HEK293 (cell line): Measurements from ENCODE around the gene MIGA1.
A peak's percentile ranks its signal among the peaks of the same experiment; 100 is the strongest.
"Not testable (repeated sequence)": the region's sequence is repeated elsewhere in the genome, so short reads cannot be mapped to it uniquely, and the experiment has no call there.

Source experiments
- CTCF ChIA-PET: fragments of 350-600 bp; formaldehyde crosslinking; extraction: SDS; loops from one replicate; lab custom pipeline; 2021; ENCODE audit warnings: antibody characterized with exemption; lab: Yijun Ruan, JAX
- POLR2A ChIA-PET: fragments of 300-600 bp; formaldehyde crosslinking; extraction: SDS; loops from one replicate; lab custom pipeline; 2020; ENCODE audit warnings: antibody characterized with exemption, inconsistent platforms; lab: Yijun Ruan, JAX
- H3K27ac ChIP-seq: fragments of 200-500 bp; sonication (Bioruptor generic); 2 replicates; pipeline ENCODE4 v1.5.1; 2014; ENCODE audit warnings: low read depth, low read length, control low read depth, inconsistent platforms; ENCODE audit errors: extremely low read depth
- H3K36me3 ChIP-seq, 2 experiments: fragments of 200-500 bp in 1 of 2; sonication (Bioruptor generic) in 1 of 2; 1 replicate in 1 of 2; 2 replicates in 1 of 2; pipeline ENCODE4 v1.5.1; 2014 to 2017; ENCODE audit warnings: inconsistent platforms in 2 of 2, low read length in 2 of 2; ENCODE audit not compliant: control insufficient read depth in 2 of 2, insufficient read depth in 1 of 2
- H3K4me1 ChIP-seq: fragments of 200-500 bp; sonication (Bioruptor generic); 2 replicates; pipeline ENCODE4 v1.5.1; 2014; ENCODE audit warnings: mild to moderate bottlenecking, low read length, inconsistent platforms; ENCODE audit not compliant: control insufficient read depth, insufficient read depth
- H3K4me3 ChIP-seq: 2 replicates; pipeline ENCODE4 v1.5.1; 2011; ENCODE audit warnings: low read depth, mild to moderate bottlenecking, control low read depth, low read length, moderate library complexity
- H3K9me3 ChIP-seq: fragments of 200-500 bp; sonication (Bioruptor generic); 2 replicates; pipeline ENCODE4 v1.5.1; 2014; ENCODE audit warnings: low read depth, low read length, inconsistent platforms; ENCODE audit not compliant: control insufficient read depth, insufficient read depth
- CTCF ChIP-seq: fragments of 450-650 bp; formaldehyde crosslinking; IDR thresholded peaks from 2 replicates; pipeline ENCODE4 v1.5.1; 2016; ENCODE audit warnings: missing biosample characterization, missing genetic modification characterization
- EGR2 ChIP-seq: fragments of 450-650 bp; formaldehyde crosslinking; IDR thresholded peaks from 2 replicates; pipeline ENCODE4 v1.5.1; 2016; ENCODE audit warnings: low read depth, missing biosample characterization, missing genetic modification characterization
- IKZF3 ChIP-seq: fragments of 450-650 bp; IDR thresholded peaks from 2 replicates; pipeline ENCODE4 v1.5.0; 2018; ENCODE audit warnings: missing biosample characterization, mild to moderate bottlenecking, missing genetic modification characterization, moderate library complexity
- KLF17 ChIP-seq: fragments of 450-650 bp; formaldehyde crosslinking; IDR thresholded peaks from 2 replicates; pipeline ENCODE4 v1.5.1; 2016; ENCODE audit warnings: missing biosample characterization, missing genetic modification characterization
- SCRT1 ChIP-seq: fragments of 450-650 bp; formaldehyde crosslinking; IDR thresholded peaks from 2 replicates; pipeline ENCODE4 v1.5.1; 2016; ENCODE audit warnings: missing biosample characterization, missing genetic modification characterization, borderline replicate concordance
- SCRT2 ChIP-seq: fragments of 450-650 bp; formaldehyde crosslinking; IDR thresholded peaks from 2 replicates; pipeline ENCODE4 v1.5.1; 2016; ENCODE audit warnings: missing biosample characterization, missing genetic modification characterization
- SP3 ChIP-seq: fragments of 450-650 bp; formaldehyde crosslinking; IDR thresholded peaks from 2 replicates; pipeline ENCODE4 v1.5.1; 2016; ENCODE audit warnings: missing biosample characterization, missing genetic modification characterization
- ZNF202 ChIP-seq: fragments of 450-650 bp; formaldehyde crosslinking; IDR thresholded peaks from 2 replicates; pipeline ENCODE4 v1.5.1; 2016; ENCODE audit warnings: missing biosample characterization, missing genetic modification characterization, borderline replicate concordance
- ZNF404 ChIP-seq: fragments of 450-650 bp; formaldehyde crosslinking; IDR thresholded peaks from 2 replicates; pipeline ENCODE4 v1.5.1; 2017; ENCODE audit warnings: missing biosample characterization, missing genetic modification characterization
- ZNF514 ChIP-seq: fragments of 450-650 bp; formaldehyde crosslinking; IDR thresholded peaks from 2 replicates; pipeline ENCODE4 v1.5.1; 2016; ENCODE audit warnings: missing biosample characterization, missing genetic modification characterization
- ZNF585B ChIP-seq: fragments of 450-650 bp; formaldehyde crosslinking; IDR thresholded peaks from 2 replicates; pipeline ENCODE4 v1.5.1; 2016; ENCODE audit warnings: missing biosample characterization, missing genetic modification characterization
- ZNF624 ChIP-seq: fragments of 450-650 bp; formaldehyde crosslinking; IDR thresholded peaks from 2 replicates; pipeline ENCODE4 v1.5.1; 2017; ENCODE audit warnings: missing biosample characterization, missing genetic modification characterization
- ZNF785 ChIP-seq: fragments of 450-650 bp; formaldehyde crosslinking; IDR thresholded peaks from 2 replicates; pipeline ENCODE4 v1.5.1; 2016; ENCODE audit warnings: missing biosample characterization, missing genetic modification characterization
- ZXDB ChIP-seq: fragments of 450-650 bp; formaldehyde crosslinking; IDR thresholded peaks from 2 replicates; pipeline ENCODE4 v1.5.1; 2016; ENCODE audit warnings: missing biosample characterization, missing genetic modification characterization

Gene MIGA1

GRCh38 chr1:77783141-77783540 is 3.7 kb downstream of the MIGA1 start (continued):
- TF ChIP-seq ZNF624 (tag by site-specific recombination) (no peak), CTCF (tag by site-specific recombination) (no peak), KLF17 (tag by site-specific recombination) (no peak), ZNF514 (tag by site-specific recombination) (no peak), ZNF202 (tag by site-specific recombination) (no peak), ZNF785 (tag by site-specific recombination) (no peak)
- TF ChIP-seq, all 188 proteins: peak for 0

DNA sequence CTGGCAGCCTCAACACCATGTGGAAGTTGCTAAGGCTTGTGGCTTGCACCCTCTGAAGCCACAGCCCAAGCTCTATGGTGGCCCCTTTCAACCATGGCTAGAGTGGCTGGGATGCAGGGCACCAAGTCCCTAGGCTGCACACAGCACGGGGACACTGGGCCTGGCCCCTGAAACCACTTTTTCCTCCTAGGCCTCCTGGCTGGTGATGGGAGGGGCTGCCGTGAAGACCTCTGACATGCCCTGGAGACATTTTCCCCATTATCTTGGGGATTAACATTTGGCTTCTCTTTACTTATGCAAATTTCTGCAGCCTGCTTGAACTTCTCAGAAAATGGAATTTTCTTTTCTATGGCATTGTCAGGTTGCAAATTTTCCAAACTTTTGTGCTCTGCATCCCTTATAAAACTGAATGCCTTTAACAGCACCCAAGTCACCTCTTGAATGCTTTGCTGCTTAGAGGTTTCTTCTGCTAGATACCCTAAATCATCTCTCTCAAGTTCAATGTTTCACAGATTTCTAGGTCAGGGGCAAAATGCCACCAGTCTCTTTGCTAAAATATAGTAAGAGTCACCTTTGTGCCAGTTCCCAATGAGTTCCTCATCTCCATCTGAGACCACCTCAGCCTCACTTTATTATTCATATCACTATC is 6.8 kb downstream of the MIGA1 start:
- POLR2A ChIA-PET, CTCF ChIA-PET: not testable (repeated sequence)

GRCh38 chr1:77794550-77794949 is 15.1 kb downstream of the MIGA1 start:
- H3K27ac ChIP-seq, result no peak overlapping the region
- TF ChIP-seq ZNF404 (tag by site-specific recombination) (no peak), EGR2 (no peak), IKZF3 (no peak), ZXDB (tag by site-specific recombination) (no peak)
- TF ChIP-seq, all 188 proteins: peak for 0
- Histone ChIP-seq H3K9me3 (no peaks in the 10 kb centered on the region), H3K4me1 (no peaks in the 10 kb centered on the region), H3K4me3 (no peak overlapping the region), H3K36me3 (peaks cover 0 to 18% of the 10 kb centered on the region in 2 experiments; a peak in 2 of 3 replicates)
- ChIA-PET CTCF (no interaction called here), POLR2A (interaction anchor here (0.6 to 0.7 kb wide), 2 partner anchors 36 to 300 kb away, joined by 3 read pairs; no protein-coding TSS in a partner anchor)

More for the DNA sequence above, 6.8 kb downstream of the MIGA1 start:
- TF ChIP-seq ZNF585B, result peak; percentile 77
- TF ChIP-seq, all 188 proteins: peak for 1; not testable (repeated sequence) for 187
- not testable (repeated sequence) for H3K27ac ChIP-seq, H3K9me3 ChIP-seq, H3K4me1 ChIP-seq, H3K4me3 ChIP-seq
- H3K36me3 ChIP-seq, result peaks cover 16 to 57% of the 10 kb centered on the region in 2 experiments

DNA sequence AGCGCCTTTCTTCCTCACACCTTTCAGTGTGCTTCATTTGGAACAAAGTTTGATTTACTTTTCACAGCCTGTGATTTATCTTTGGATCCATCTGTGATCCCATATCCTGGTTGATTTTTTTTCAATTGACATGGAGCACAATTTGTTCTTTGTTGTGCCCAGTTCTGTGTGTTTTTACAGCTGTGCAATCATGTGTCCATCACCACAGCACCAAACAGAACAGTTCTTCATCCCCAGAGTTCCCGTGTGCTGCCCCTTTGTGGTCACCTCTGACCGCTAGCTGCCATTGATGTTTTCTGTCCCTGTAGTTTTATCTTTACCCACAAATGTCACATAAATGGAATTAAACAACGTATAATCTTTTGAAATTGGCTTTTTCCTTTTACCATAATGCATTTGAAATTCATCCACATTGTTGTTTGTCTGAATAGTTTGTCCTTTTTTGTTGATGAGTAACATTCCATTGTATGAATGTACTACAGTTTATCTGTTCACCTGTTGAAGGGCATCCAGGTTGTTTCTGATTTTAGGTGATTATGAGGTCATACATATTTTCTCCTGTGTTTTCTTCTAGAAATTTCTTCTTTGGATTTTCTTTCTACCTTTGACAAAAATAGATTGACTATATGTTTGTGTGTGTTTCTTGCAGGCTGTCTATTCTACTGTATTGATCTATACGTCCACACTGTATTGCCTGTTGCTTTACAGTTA is 17.4 kb downstream of the MIGA1 start:
- H3K4me1 ChIP-seq, result no peaks in the 10 kb centered on the region
- no peaks in the 10 kb centered on the region for H3K9me3 ChIP-seq
- TF ChIP-seq SCRT1 (tag by site-specific recombination) (peak; percentile 37; the same call in 1 of the 2 replicates), SCRT2 (tag by site-specific recombination) (peak; percentile 91), SP3 (tag by site-specific recombination) (no peak)
- CTCF ChIA-PET, result interaction anchor here (0.5 kb wide), 1 partner anchor 95 kb away, joined by 6 read pairs; no protein-coding TSS in a partner anchor
- POLR2A ChIA-PET, result no interaction called here
- no peak overlapping the region for H3K27ac ChIP-seq
- H3K4me3 ChIP-seq, result no peak overlapping the region
- peaks cover 0 to 10% of the 10 kb centered on the region in 2 experiments; a peak in 2 of 3 replicates for H3K36me3 ChIP-seq
